SU-DHL-6 (cell line): ENCODE results near the gene TES.

Experiments
- H2AFZ ChIP-seq: fragments of 200-600 bp; sonication (generic); 2 replicates; pipeline ENCODE4 v1.6.1; 2014; ENCODE audit warnings: low read depth, mild to moderate bottlenecking, moderate library complexity, mixed read lengths, antibody characterized with exemption, low read length; ENCODE audit not compliant: severe bottlenecking
- H3F3A ChIP-seq: fragments of 200-600 bp; shearing (Covaris generic); 2 replicates; pipeline ENCODE4 v1.6.0; 2016; ENCODE audit warnings: antibody characterized with exemption, mild to moderate bottlenecking; ENCODE audit not compliant: insufficient read depth
- H3K27ac ChIP-seq: fragments of 200-600 bp; sonication (generic); 2 replicates; pipeline ENCODE4 v1.5.1; 2016; ENCODE audit warnings: low read depth, mild to moderate bottlenecking, low read length, moderate library complexity, mixed read lengths
- H3K27me3 ChIP-seq: fragments of 200-600 bp; sonication (generic), shearing (Covaris generic); 2 replicates; pipeline ENCODE4 v1.6.0; 2014; ENCODE audit warnings: mild to moderate bottlenecking, low read length
- H3K36me3 ChIP-seq: fragments of 200-600 bp; sonication (generic); 2 replicates; pipeline ENCODE4 v1.6.1; 2014; ENCODE audit warnings: mild to moderate bottlenecking, low read length, mixed read lengths
- H3K4me2 ChIP-seq: fragments of 300-600, 200-600 bp; shearing (Covaris generic), sonication (generic); 2 replicates; pipeline ENCODE4 v1.6.0; 2014; ENCODE audit warnings: low read length, low read depth, mild to moderate bottlenecking; ENCODE audit not compliant: poor library complexity, severe bottlenecking
- H3K4me3 ChIP-seq: fragments of 200-600 bp; sonication (generic); 2 replicates; pipeline ENCODE4 v1.5.1; 2014; ENCODE audit warnings: antibody characterized with exemption, low read length, mild to moderate bottlenecking, mixed read lengths; ENCODE audit not compliant: insufficient read depth, poor library complexity, severe bottlenecking
- H3K79me2 ChIP-seq: fragments of 200-600 bp; sonication (generic); 2 replicates; pipeline ENCODE4 v1.6.1; 2014; ENCODE audit warnings: mild to moderate bottlenecking, low read length, moderate library complexity; ENCODE audit not compliant: insufficient read depth
- H3K9ac ChIP-seq: fragments of 200-600 bp; sonication (generic); 2 replicates; pipeline ENCODE4 v1.7.0; 2014; ENCODE audit warnings: mild to moderate bottlenecking, low read length
- H3K9me2 ChIP-seq: fragments of 200-600 bp; sonication (generic); replicated peaks from 2 replicates; pipeline ENCODE4 v1.6.1; 2014; ENCODE audit warnings: low read length; ENCODE audit not compliant: insufficient read depth
- H3K9me3 ChIP-seq: fragments of 200-600 bp; sonication (generic); 2 replicates; pipeline ENCODE4 v1.6.1; 2014; ENCODE audit warnings: low read length, mixed read lengths; ENCODE audit not compliant: insufficient read depth
- H4K20me1 ChIP-seq: fragments of 200-600 bp; sonication (generic); 2 replicates; pipeline ENCODE4 v1.6.1; 2014; ENCODE audit warnings: low read depth, mild to moderate bottlenecking, antibody characterized with exemption, low read length, moderate library complexity, mixed read lengths
- CTCF ChIP-seq: fragments of 200-600 bp; sonication (generic); IDR thresholded peaks from one replicate; pipeline ENCODE4 v1.5.1; 2017; ENCODE audit warnings: antibody characterized with exemption, mild to moderate bottlenecking, low read length, moderate library complexity; ENCODE audit not compliant: insufficient read depth, poor library complexity, severe bottlenecking
- EZH2phosphoT487 ChIP-seq: fragments of 200-600 bp; sonication (generic), shearing (Covaris generic); conservative IDR thresholded peaks from 2 replicates; pipeline ENCODE4 v1.6.1; 2018; ENCODE audit warnings: mild to moderate bottlenecking, antibody characterized with exemption, low read length, moderate library complexity, mixed read lengths

Gene TES

GRCh38 chr7:116187400-116187799, 22.9 kb upstream of the TES start:
- Histone ChIP-seq H3K4me3 (no peak overlapping the region), H3K9me2 (no peaks in the 10 kb centered on the region), H2AFZ (no peak overlapping the region), H3K79me2 (no peaks in the 10 kb centered on the region), H3K27ac (no peak overlapping the region), H3F3A (no peaks in the 10 kb centered on the region), H3K36me3 (no peaks in the 10 kb centered on the region), H3K27me3 (no peaks in the 10 kb centered on the region), H3K9ac (no peak overlapping the region), H4K20me1 (no peaks in the 10 kb centered on the region), H3K4me2 (no peak overlapping the region), H3K9me3 (no peaks in the 10 kb centered on the region)
- TF ChIP-seq CTCF (no peak), EZH2phosphoT487 (no peak)

GRCh38 chr7:116193329-116194087, 16.8 kb upstream of the TES start:
- no peak for TF ChIP-seq EZH2phosphoT487
- no peak for TF ChIP-seq CTCF
- Histone ChIP-seq H3K27me3 (no peaks in the 10 kb centered on the region), H3F3A (no peaks in the 10 kb centered on the region), H4K20me1 (no peaks in the 10 kb centered on the region), H3K9me3 (no peaks in the 10 kb centered on the region), H3K36me3 (no peaks in the 10 kb centered on the region), H3K9me2 (no peaks in the 10 kb centered on the region), H3K27ac (no peak overlapping the region), H3K4me3 (no peak overlapping the region), H3K9ac (no peak overlapping the region), H3K79me2 (no peaks in the 10 kb centered on the region), H2AFZ (no peak overlapping the region), H3K4me2 (no peak overlapping the region)

- H3K4me2 ChIP-seq = no peak overlapping the region
- no peak overlapping the region for H3K9ac ChIP-seq
- H3K27ac ChIP-seq = no peak overlapping the region
- H3F3A ChIP-seq = no peaks in the 10 kb centered on the region
- H3K9me3 ChIP-seq = no peaks in the 10 kb centered on the region
- no peaks in the 10 kb centered on the region for H3K79me2 ChIP-seq
- TF ChIP-seq EZH2phosphoT487 (no peak), CTCF (no peak)
- H3K9me2 ChIP-seq = no peaks in the 10 kb centered on the region
- H3K4me3 ChIP-seq = no peak overlapping the region
- H2AFZ ChIP-seq = no peak overlapping the region
- H3K27me3 ChIP-seq = no peaks in the 10 kb centered on the region
- H4K20me1 ChIP-seq = no peaks in the 10 kb centered on the region
- H3K36me3 ChIP-seq = no peaks in the 10 kb centered on the region
Measured at GRCh38 chr7:116194115-116194514, 16.2 kb upstream of the TES start.
